Naive B cell (primary cell): ENCODE measurements around the gene DNM3. TPM values are rescaled to one million over a fixed set of nuclear protein-coding genes. Genes with fewer than 3 reads are reported as not detected.

Source experiments
- ATAC-seq, 2 donors: fragments of 150-1000 bp; cut with Tn5 transposase; 2 replicates each; pipeline ENCODE4 v1.10.0; 2021; ENCODE audit warnings: low read depth in 2 of 2, mild to moderate bottlenecking in 2 of 2, moderate library complexity in 2 of 2
- DNase-seq: peaks from one replicate; pipeline ENCODE4 v3.0.0; 2022
- H3K27ac Mint-ChIP-seq, 6 donors: one replicate each; pipeline ENCODE4 v1.8.0; 2020 to 2022; ENCODE audit warnings: mild to moderate bottlenecking in 6 of 6, mixed read lengths in 6 of 6, moderate library complexity in 5 of 6, inconsistent platforms in 2 of 6
- H3K27me3 Mint-ChIP-seq, 3 donors: one replicate each; pipeline ENCODE4 v1.8.0; 2021 to 2022; ENCODE audit warnings: mixed read lengths in 3 of 3, mild to moderate bottlenecking in 1 of 3
- H3K36me3 Mint-ChIP-seq, 2 donors: one replicate each; pipeline ENCODE4 v1.8.0; 2020 to 2022; ENCODE audit warnings: mixed read lengths in 2 of 2, inconsistent platforms in 1 of 2, mild to moderate bottlenecking in 1 of 2
- H3K4me1 Mint-ChIP-seq, 3 donors: one replicate each; pipeline ENCODE4 v1.8.0; 2020 to 2022; ENCODE audit warnings: mixed read lengths in 3 of 3, inconsistent platforms in 1 of 3, mild to moderate bottlenecking in 1 of 3, moderate library complexity in 1 of 3
- H3K4me3 Mint-ChIP-seq, 8 donors: one replicate each; pipeline ENCODE4 v1.8.0; 2020 to 2022; ENCODE audit warnings: mild to moderate bottlenecking in 8 of 8, mixed read lengths in 8 of 8, moderate library complexity in 8 of 8, inconsistent platforms in 2 of 8
- H3K9me3 Mint-ChIP-seq, 7 donors: one replicate each; pipeline ENCODE4 v1.8.0; 2020 to 2022; ENCODE audit warnings: mixed read lengths in 7 of 7, mild to moderate bottlenecking in 5 of 7, inconsistent platforms in 2 of 7, moderate library complexity in 1 of 7
- polyA plus RNA-seq, 6 donors: library from polyadenylated mRNA; unstranded; fragments of 300-500 nt; fragmentation: Illumina TruSeq; gene quantifications; one replicate each; pipeline ENCODE4 v1.2.3, GENCODE V29; 2021; ENCODE audit warnings: low read depth in 6 of 6

DNM3 gene
- polyA plus RNA-seq, 6 donors from 2014 or later, result 0.32 to 6.6 (median 0.57) TPM

GRCh38 chr1:172145656-172146055 lies 304.4 kb downstream of the DNM3 start:
- no peaks in the 10 kb centered on the region for H3K36me3 Mint-ChIP-seq
- no peak for ATAC-seq
- no peak for DNase-seq
- H3K27me3 Mint-ChIP-seq, result no peaks in the 10 kb centered on the region
- H3K27ac Mint-ChIP-seq, result peak overlapping the region in 1 of 6 donors; percentile 73
- H3K4me1 Mint-ChIP-seq, result peaks cover 0 to 5% (median 4%) of the 10 kb centered on the region in 3 donors
- no peaks in the 10 kb centered on the region for H3K9me3 Mint-ChIP-seq
- no peak overlapping the region for H3K4me3 Mint-ChIP-seq

- Mint-ChIP-seq H3K27ac (no peak overlapping the region), H3K36me3 (no peaks in the 10 kb centered on the region), H3K27me3 (no peaks in the 10 kb centered on the region), H3K4me3 (no peak overlapping the region), H3K9me3 (no peaks in the 10 kb centered on the region), H3K4me1 (peaks cover 0 to 5% (median 4%) of the 10 kb centered on the region in 3 donors)
- DNase-seq, result no peak
- ATAC-seq, result no peak
These were observed 305.0 kb downstream of the DNM3 start for GRCh38 chr1:172146141-172146850.

GRCh38 chr1:172147541-172147940 lies 306.2 kb downstream of the DNM3 start:
- Mint-ChIP-seq H3K27ac (no peak overlapping the region), H3K4me1 (peaks cover 0 to 5% (median 4%) of the 10 kb centered on the region in 3 donors), H3K36me3 (no peaks in the 10 kb centered on the region), H3K27me3 (no peaks in the 10 kb centered on the region), H3K4me3 (peak overlapping the region in 1 of 8 donors; percentile 33), H3K9me3 (no peaks in the 10 kb centered on the region)
- ATAC-seq, result no peak
- no peak for DNase-seq

GRCh38 chr1:172148213-172148612 lies 306.9 kb downstream of the DNM3 start:
- Mint-ChIP-seq H3K4me1 (peaks cover 1 to 6% (median 4%) of the 10 kb centered on the region in 3 donors), H3K9me3 (no peaks in the 10 kb centered on the region), H3K4me3 (no peak overlapping the region), H3K27me3 (no peaks in the 10 kb centered on the region), H3K36me3 (no peaks in the 10 kb centered on the region), H3K27ac (no peak overlapping the region)
- ATAC-seq (no peak), DNase-seq (no peak)

- DNase-seq, result no peak
- no peaks in the 10 kb centered on the region for H3K27me3 Mint-ChIP-seq
- no peaks in the 10 kb centered on the region for H3K9me3 Mint-ChIP-seq
- H3K4me3 Mint-ChIP-seq, result no peak overlapping the region
- H3K27ac Mint-ChIP-seq, result no peak overlapping the region
- ATAC-seq, result no peak
- peaks cover 2 to 10% (median 4%) of the 10 kb centered on the region in 3 donors for H3K4me1 Mint-ChIP-seq
- H3K36me3 Mint-ChIP-seq, result no peaks in the 10 kb centered on the region
These were observed 307.4 kb downstream of the DNM3 start for GRCh38 chr1:172148707-172149106.

GRCh38 chr1:172149346-172149745 lies 308.0 kb downstream of the DNM3 start:
- no peak for ATAC-seq

GRCh38 chr1:172154551-172154950 lies 313.3 kb downstream of the DNM3 start:
- no peaks in the 10 kb centered on the region for H3K36me3 Mint-ChIP-seq
- peak overlapping the region in 5 of 8 donors; percentile 1 to 75 (median 40) for H3K4me3 Mint-ChIP-seq
- peaks cover 7 to 25% (median 12%) of the 10 kb centered on the region in 3 donors for H3K4me1 Mint-ChIP-seq
- DNase-seq (peak; percentile 20), ATAC-seq (peak; percentile 92 to 96)
- peak overlapping the region; percentile 52 to 94 (median 86) for H3K27ac Mint-ChIP-seq
- H3K9me3 Mint-ChIP-seq, result no peaks in the 10 kb centered on the region
- H3K27me3 Mint-ChIP-seq, result no peaks in the 10 kb centered on the region

More at GRCh38 chr1:172149346-172149745, 308.0 kb downstream of the DNM3 start:
- Mint-ChIP-seq H3K36me3 (no peaks in the 10 kb centered on the region), H3K9me3 (no peaks in the 10 kb centered on the region), H3K27me3 (no peaks in the 10 kb centered on the region), H3K4me1 (peaks cover 3 to 14% (median 7%) of the 10 kb centered on the region in 3 donors), H3K27ac (no peak overlapping the region), H3K4me3 (no peak overlapping the region)
- no peak for DNase-seq

GRCh38 chr1:172155766-172156165 lies 314.5 kb downstream of the DNM3 start:
- Mint-ChIP-seq H3K36me3 (no peaks in the 10 kb centered on the region), H3K27ac (peak overlapping the region in 2 of 6 donors; percentile 57 to 72), H3K9me3 (no peaks in the 10 kb centered on the region), H3K4me1 (peaks cover 7 to 25% (median 12%) of the 10 kb centered on the region in 3 donors), H3K27me3 (no peaks in the 10 kb centered on the region), H3K4me3 (no peak overlapping the region)
- DNase-seq (no peak), ATAC-seq (no peak)

GRCh38 chr1:172162236-172162635 lies 320.9 kb downstream of the DNM3 start:
- Mint-ChIP-seq H3K36me3 (no peaks in the 10 kb centered on the region), H3K9me3 (no peaks in the 10 kb centered on the region), H3K4me3 (no peak overlapping the region), H3K27ac (no peak overlapping the region), H3K4me1 (peaks cover 0 to 6% (median 0%) of the 10 kb centered on the region in 3 donors), H3K27me3 (no peaks in the 10 kb centered on the region)
- ATAC-seq (no peak), DNase-seq (no peak)

GRCh38 chr1:172163498-172164215 lies 322.4 kb downstream of the DNM3 start:
- H3K27me3 Mint-ChIP-seq, result no peaks in the 10 kb centered on the region
- peaks cover 0 to 6% (median 0%) of the 10 kb centered on the region in 3 donors for H3K4me1 Mint-ChIP-seq
- DNase-seq (no peak), ATAC-seq (no peak)
- peak overlapping the region in 1 of 6 donors; percentile 11 for H3K27ac Mint-ChIP-seq
- H3K36me3 Mint-ChIP-seq, result no peaks in the 10 kb centered on the region
- no peak overlapping the region for H3K4me3 Mint-ChIP-seq
- H3K9me3 Mint-ChIP-seq, result peaks cover 0 to 4% (median 0%) of the 10 kb centered on the region in 7 donors

- H3K9me3 Mint-ChIP-seq, result peaks cover 0 to 4% (median 0%) of the 10 kb centered on the region in 7 donors
- no peak overlapping the region for H3K27ac Mint-ChIP-seq
- peaks cover 0 to 6% (median 0%) of the 10 kb centered on the region in 3 donors for H3K4me1 Mint-ChIP-seq
- H3K36me3 Mint-ChIP-seq, result no peaks in the 10 kb centered on the region
- no peak for DNase-seq
- no peak for ATAC-seq
- H3K27me3 Mint-ChIP-seq, result no peaks in the 10 kb centered on the region
- H3K4me3 Mint-ChIP-seq, result no peak overlapping the region
These were observed 324.1 kb downstream of the DNM3 start for GRCh38 chr1:172165403-172165802.

- H3K27ac Mint-ChIP-seq, result no peak overlapping the region
- H3K27me3 Mint-ChIP-seq, result peaks cover 0 to 3% (median 0%) of the 10 kb centered on the region in 3 donors
- no peak for DNase-seq
- ATAC-seq, result no peak
- peaks cover 0 to 4% (median 0%) of the 10 kb centered on the region in 7 donors for H3K9me3 Mint-ChIP-seq
- peaks cover 0 to 6% (median 0%) of the 10 kb centered on the region in 3 donors for H3K4me1 Mint-ChIP-seq
- H3K36me3 Mint-ChIP-seq, result no peaks in the 10 kb centered on the region
- no peak overlapping the region for H3K4me3 Mint-ChIP-seq
These were observed 326.7 kb downstream of the DNM3 start for GRCh38 chr1:172167796-172168596.

GRCh38 chr1:172168597-172168872 lies 327.2 kb downstream of the DNM3 start:
- peaks cover 0 to 3% (median 0%) of the 10 kb centered on the region in 3 donors for H3K4me1 Mint-ChIP-seq
- DNase-seq (no peak), ATAC-seq (no peak)
- H3K27ac Mint-ChIP-seq, result no peak overlapping the region
- peaks cover 0 to 4% (median 0%) of the 10 kb centered on the region in 7 donors for H3K9me3 Mint-ChIP-seq
- no peaks in the 10 kb centered on the region for H3K36me3 Mint-ChIP-seq
- H3K4me3 Mint-ChIP-seq, result no peak overlapping the region
- peaks cover 0 to 5% (median 0%) of the 10 kb centered on the region in 3 donors for H3K27me3 Mint-ChIP-seq
